Effector memory CD8-positive, alpha-beta T cell (primary cell): ENCODE data around the gene MYO16.

ENCODE experiments used
- ATAC-seq: fragments of 150-1000 bp; cut with Tn5 transposase; replicated peaks from 2 replicates; pipeline ENCODE4 v1.10.0; 2021; ENCODE audit warnings: mild to moderate bottlenecking, moderate library complexity
- DNase-seq, 3 experiments: peaks; one replicate each; pipeline ENCODE4 v3.0.0; 2021
- H3K27ac Mint-ChIP-seq, 2 donors: one replicate each; pipeline ENCODE4 v1.8.0; 2022; ENCODE audit warnings: mild to moderate bottlenecking in 2 of 2, mixed read lengths in 2 of 2, moderate library complexity in 2 of 2
- H3K27me3 Mint-ChIP-seq, 2 donors: one replicate each; pipeline ENCODE4 v1.8.0; 2022; ENCODE audit warnings: mixed read lengths in 2 of 2
- H3K36me3 Mint-ChIP-seq: one replicate; pipeline ENCODE4 v1.8.0; 2022; ENCODE audit warnings: mild to moderate bottlenecking, moderate library complexity, mixed read lengths; ENCODE audit not compliant: insufficient read depth
- H3K4me1 Mint-ChIP-seq, 2 donors: one replicate each; pipeline ENCODE4 v1.8.0; 2022; ENCODE audit warnings: low read depth in 2 of 2, mixed read lengths in 2 of 2
- H3K4me3 Mint-ChIP-seq, 2 donors: one replicate each; pipeline ENCODE4 v1.8.0; 2022; ENCODE audit warnings: mild to moderate bottlenecking in 2 of 2, mixed read lengths in 2 of 2, moderate library complexity in 2 of 2
- H3K9me3 Mint-ChIP-seq, 2 donors: one replicate each; pipeline ENCODE4 v1.8.0; 2022; ENCODE audit warnings: mixed read lengths in 2 of 2

The MYO16 gene

DNA sequence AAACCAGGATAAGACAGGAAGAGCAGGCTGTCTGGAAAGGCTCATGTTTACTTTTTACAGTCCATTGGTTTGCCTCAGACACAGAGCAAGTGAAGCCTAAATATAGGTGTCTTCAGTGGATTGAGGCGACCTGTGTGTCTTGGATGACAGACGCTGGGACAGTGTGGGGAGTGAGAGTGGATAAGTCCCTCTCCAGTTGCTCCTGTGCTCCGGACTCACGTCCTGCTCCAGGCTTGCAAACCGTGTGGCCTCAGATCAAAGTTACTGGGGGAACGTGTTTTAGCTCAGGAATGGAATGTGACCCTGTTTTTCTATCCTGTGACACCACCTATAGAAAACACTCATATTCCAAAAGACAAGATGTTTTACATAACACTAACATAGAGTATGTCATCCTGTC, 465.7 kb downstream of the MYO16 start:
- DNase-seq (no peak), ATAC-seq (no peak)
- Mint-ChIP-seq H3K4me3 (no peak overlapping the region), H3K4me1 (no peaks in the 10 kb centered on the region), H3K9me3 (peaks cover 15 to 17% of the 10 kb centered on the region in 2 donors), H3K36me3 (no peaks in the 10 kb centered on the region), H3K27me3 (no peaks in the 10 kb centered on the region), H3K27ac (no peak overlapping the region)

DNA sequence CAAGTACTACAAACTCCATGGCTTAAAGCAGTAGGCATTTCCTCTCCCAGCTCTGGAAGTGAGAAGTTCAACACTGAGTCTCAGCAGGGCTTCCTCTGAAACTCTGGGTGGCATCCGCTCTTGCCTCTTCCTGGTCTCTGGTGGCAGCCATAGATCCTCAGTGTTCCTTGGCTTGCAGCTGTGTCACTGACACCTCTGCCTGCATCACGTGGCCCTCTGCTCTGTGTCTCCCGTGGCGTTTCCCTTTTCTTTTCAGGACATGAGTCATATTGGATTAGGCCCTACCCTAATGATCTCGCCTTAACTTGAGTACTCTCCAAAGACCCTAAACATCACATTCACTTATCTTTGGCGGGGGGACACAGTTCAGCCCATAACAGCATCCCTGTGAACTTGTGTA, 466.7 kb downstream of the MYO16 start:
- no peaks in the 10 kb centered on the region for H3K4me1 Mint-ChIP-seq
- H3K4me3 Mint-ChIP-seq: no peak overlapping the region
- H3K27me3 Mint-ChIP-seq: no peaks in the 10 kb centered on the region
- H3K36me3 Mint-ChIP-seq: no peaks in the 10 kb centered on the region
- peaks cover 12 to 17% of the 10 kb centered on the region in 2 donors for H3K9me3 Mint-ChIP-seq
- H3K27ac Mint-ChIP-seq: no peak overlapping the region
- ATAC-seq (no peak), DNase-seq (no peak)

DNA sequence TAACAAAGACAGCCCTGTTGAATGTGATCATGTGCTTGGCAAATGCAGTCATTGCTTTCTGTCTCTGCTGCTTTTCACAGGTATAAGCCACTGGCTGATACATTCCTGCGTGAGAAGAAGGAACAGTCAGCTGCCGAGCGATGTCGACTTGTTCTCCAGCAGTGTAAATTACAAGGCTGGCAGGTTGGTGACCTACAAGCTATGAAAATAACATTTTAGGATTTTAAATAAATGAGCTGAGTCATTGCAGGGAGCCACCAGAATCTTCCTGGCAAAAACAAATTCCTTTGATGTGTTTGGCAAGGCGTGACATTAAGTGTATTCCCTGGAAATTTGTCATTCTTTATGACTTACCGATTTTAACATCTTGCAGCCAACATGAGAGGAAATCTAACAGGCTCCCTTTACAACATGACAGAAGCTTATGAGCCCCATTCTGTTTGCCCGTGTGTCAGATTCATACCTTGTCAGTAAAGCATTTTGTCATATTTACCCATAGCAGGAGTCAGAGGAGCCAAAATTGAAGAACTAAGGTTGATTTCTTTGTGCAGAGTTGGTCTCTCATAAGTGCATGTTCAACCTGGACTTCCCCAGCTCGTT, 471.4 kb downstream of the MYO16 start:
- peaks cover 7% of the 10 kb centered on the region in 2 donors for H3K9me3 Mint-ChIP-seq
- no peak overlapping the region for H3K4me3 Mint-ChIP-seq
- no peak overlapping the region for H3K27ac Mint-ChIP-seq
- no peaks in the 10 kb centered on the region for H3K36me3 Mint-ChIP-seq
- H3K27me3 Mint-ChIP-seq: no peaks in the 10 kb centered on the region
- H3K4me1 Mint-ChIP-seq: no peaks in the 10 kb centered on the region
- ATAC-seq: no peak
- no peak for DNase-seq

DNA sequence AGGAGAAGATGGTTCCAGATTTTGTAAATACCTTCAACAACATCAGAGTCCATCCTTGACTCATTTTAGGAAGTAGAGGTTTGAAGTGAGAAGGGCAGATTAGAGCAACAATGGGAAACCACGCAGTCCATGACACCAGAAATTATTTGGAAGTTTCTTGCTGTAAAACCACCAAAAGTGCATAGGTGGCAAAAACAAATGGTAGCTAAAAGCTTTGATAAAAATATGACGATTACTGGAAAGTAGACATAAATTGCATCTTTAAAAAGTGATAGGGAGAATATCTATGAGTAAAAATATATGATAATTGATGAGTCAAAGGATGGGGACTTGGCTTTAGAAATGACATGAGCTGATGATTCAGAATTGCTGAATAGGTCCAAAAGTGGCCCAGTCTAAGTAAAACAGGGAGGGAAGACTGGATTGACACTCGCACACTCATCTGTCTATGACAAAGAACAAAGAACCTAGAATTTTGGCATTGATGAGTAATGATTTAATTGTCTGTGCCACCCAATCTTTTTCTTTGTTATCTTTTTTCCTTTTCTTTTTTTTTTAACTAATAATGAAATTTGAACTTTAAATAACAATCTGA, 472.2 kb downstream of the MYO16 start:
- no peaks in the 10 kb centered on the region for H3K4me1 Mint-ChIP-seq
- ATAC-seq (no peak), DNase-seq (no peak)
- H3K36me3 Mint-ChIP-seq: no peaks in the 10 kb centered on the region
- peaks cover 0 to 3% of the 10 kb centered on the region in 2 donors for H3K27me3 Mint-ChIP-seq
- peaks cover 7% of the 10 kb centered on the region in 2 donors for H3K9me3 Mint-ChIP-seq
- no peak overlapping the region for H3K4me3 Mint-ChIP-seq
- no peak overlapping the region for H3K27ac Mint-ChIP-seq

DNA sequence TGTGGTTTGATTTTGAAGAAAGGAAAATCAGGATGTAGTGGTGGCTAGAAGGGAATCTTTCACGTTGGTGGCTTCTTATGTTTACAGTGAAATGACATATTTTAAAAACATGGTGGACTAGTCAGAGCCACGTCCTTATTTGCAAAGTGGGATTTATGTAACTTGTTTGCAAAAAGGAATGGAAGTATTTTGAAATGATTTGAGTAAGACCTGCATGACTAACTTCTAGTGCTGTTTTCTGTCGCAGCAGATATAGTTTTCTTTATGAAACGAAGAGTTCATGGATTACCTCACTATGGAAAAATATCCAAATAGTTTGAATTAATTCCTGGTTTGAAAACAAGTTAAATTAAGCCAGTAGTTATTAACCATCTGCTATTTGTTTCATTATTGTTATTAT, 476.5 kb downstream of the MYO16 start:
- Mint-ChIP-seq H3K4me3 (no peak overlapping the region), H3K36me3 (no peaks in the 10 kb centered on the region), H3K27ac (no peak overlapping the region), H3K9me3 (peaks cover 0 to 7% of the 10 kb centered on the region in 2 donors), H3K4me1 (no peaks in the 10 kb centered on the region), H3K27me3 (peaks cover 0 to 23% of the 10 kb centered on the region in 2 donors)
- DNase-seq (no peak), ATAC-seq (no peak)

DNA sequence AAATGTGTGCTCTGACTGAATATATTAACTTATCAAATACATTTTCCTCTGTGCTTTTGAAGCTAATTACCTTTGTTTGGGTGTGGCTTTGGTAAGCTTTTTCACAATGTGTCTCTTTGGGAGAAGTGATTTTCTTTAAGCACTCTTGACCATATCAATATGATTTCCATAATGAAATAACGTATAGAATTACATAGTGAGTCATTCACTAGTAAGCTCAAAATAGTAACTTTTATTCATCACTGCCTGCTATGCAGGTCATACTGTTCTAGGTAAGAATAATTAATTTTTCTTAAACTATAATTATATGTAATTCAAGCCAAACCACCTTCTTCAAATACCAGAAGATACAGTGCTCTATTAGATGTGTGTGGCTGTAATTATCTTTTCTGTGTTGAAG, 480.7 kb downstream of the MYO16 start:
- peaks cover 6 to 7% of the 10 kb centered on the region in 2 donors for H3K9me3 Mint-ChIP-seq
- H3K4me1 Mint-ChIP-seq: peaks cover 0 to 4% of the 10 kb centered on the region in 2 donors
- no peak for ATAC-seq
- H3K4me3 Mint-ChIP-seq: no peak overlapping the region
- H3K27ac Mint-ChIP-seq: no peak overlapping the region
- peaks cover 0 to 23% of the 10 kb centered on the region in 2 donors for H3K27me3 Mint-ChIP-seq
- DNase-seq: no peak
- no peaks in the 10 kb centered on the region for H3K36me3 Mint-ChIP-seq

DNA sequence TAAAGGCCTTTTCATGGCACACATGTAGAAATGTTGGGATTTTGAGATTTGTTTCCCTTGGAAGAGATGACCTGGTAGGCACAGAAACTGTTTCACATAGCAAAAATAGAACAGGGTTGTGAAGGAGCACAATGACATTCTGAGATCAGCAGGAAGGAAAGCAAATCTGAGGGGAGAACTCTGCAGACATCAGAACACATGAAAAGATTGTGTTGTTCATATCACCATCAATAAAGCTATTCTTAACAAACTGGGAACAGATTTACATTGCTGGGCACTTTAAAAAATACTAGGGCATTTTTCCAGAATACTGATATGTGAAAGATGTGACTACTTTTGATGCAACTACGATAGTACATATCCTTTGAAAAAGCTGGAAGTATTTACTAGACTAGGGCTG, 481.7 kb downstream of the MYO16 start:
- DNase-seq (no peak), ATAC-seq (no peak)
- peaks cover 0 to 4% of the 10 kb centered on the region in 2 donors for H3K4me1 Mint-ChIP-seq

DNA sequence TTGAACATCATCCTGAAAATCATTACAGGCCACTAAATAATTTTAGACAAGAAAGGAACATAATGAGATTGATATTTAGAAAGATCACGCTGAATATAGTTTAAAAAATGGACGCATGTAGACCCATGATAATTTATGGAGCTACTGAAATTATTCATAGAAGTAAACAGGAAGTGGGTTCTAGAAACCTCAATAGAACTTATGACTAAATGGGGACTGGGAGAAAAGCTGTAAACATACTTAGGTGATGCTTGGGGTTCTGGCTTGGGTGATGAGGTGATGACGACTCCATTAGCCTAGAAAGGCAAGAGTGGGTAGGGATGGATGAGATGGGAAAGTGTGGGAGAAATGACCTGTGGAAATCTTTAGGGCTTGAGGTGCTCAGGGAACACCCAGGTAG, 484.0 kb downstream of the MYO16 start:
- Mint-ChIP-seq H3K36me3 (no peaks in the 10 kb centered on the region), H3K27ac (no peak overlapping the region), H3K27me3 (peaks cover 0 to 11% of the 10 kb centered on the region in 2 donors), H3K9me3 (peaks cover 8 to 13% of the 10 kb centered on the region in 2 donors), H3K4me1 (peaks cover 0 to 4% of the 10 kb centered on the region in 2 donors), H3K4me3 (no peak overlapping the region)
- DNase-seq (no peak), ATAC-seq (no peak)

More for the DNA sequence above, 481.7 kb downstream of the MYO16 start:
- Mint-ChIP-seq H3K9me3 (peaks cover 6 to 7% of the 10 kb centered on the region in 2 donors), H3K27me3 (peaks cover 0 to 23% of the 10 kb centered on the region in 2 donors), H3K4me3 (no peak overlapping the region), H3K27ac (no peak overlapping the region), H3K36me3 (no peaks in the 10 kb centered on the region)

DNA sequence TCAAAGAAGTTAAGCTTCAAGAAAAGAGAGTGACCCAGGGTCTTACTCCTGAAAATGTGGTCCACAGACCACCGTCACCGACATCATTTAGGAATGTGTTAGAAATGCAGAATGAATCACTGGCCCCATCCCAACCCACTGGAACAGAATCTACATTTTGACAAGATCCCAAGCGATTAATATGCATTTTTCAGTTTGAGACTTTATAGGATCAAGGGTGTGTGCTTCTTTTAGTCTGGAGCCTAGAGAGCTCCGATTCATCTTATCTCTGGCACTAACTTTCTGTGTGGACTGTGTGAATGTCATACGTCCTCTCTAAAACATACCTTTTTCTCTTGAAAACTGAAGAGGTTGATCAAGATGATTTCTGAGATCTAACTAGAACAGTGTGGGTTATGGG, 484.8 kb downstream of the MYO16 start:
- H3K4me3 Mint-ChIP-seq: no peak overlapping the region
- H3K36me3 Mint-ChIP-seq: no peaks in the 10 kb centered on the region
- DNase-seq (no peak), ATAC-seq (no peak)
- no peak overlapping the region for H3K27ac Mint-ChIP-seq
- peaks cover 0 to 4% of the 10 kb centered on the region in 2 donors for H3K27me3 Mint-ChIP-seq
- H3K9me3 Mint-ChIP-seq: peaks cover 6 to 14% of the 10 kb centered on the region in 2 donors
- peaks cover 0 to 4% of the 10 kb centered on the region in 2 donors for H3K4me1 Mint-ChIP-seq

DNA sequence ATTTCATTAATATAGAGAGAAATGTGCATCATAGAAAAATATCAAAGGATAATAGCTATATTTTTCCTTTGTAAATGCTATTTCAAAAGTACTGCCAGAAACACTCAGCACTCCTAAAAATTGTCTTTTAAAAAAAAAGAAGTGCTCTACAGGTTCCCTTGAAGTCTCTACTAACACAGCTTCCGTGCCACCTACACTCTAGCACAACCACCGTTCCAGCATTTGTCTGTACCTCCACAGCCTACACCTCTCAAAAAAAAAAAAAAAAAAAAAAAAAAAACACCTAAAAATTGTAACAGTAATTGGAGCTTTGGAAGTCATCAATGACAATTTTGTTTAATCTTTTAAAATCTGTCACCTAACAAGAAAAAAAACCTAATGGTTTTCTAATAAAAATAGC, 485.6 kb downstream of the MYO16 start:
- Mint-ChIP-seq H3K9me3 (peaks cover 3 to 14% of the 10 kb centered on the region in 2 donors), H3K4me1 (peaks cover 0 to 4% of the 10 kb centered on the region in 2 donors), H3K36me3 (no peaks in the 10 kb centered on the region), H3K27ac (no peak overlapping the region), H3K27me3 (no peaks in the 10 kb centered on the region), H3K4me3 (no peak overlapping the region)
- ATAC-seq (no peak), DNase-seq (no peak)

DNA sequence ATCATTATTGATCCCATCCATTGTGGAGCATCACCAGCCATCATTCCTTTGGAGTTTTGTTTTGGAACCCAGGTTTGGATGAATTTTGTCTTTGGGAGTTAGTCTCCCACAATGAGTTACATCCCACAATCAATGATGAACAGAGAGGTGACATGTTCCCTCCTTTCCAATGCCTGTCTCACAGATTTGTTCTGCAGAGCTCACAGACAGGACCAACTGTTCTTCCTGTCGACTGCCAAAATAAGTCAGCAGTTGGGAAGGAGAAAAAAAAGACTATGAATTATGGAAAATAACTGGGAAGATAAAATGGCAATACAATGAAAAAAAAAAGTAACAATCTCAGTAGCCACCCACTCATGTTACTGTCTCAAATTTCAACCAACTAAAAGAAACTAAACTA, 489.1 kb downstream of the MYO16 start:
- no peak for ATAC-seq

DNA sequence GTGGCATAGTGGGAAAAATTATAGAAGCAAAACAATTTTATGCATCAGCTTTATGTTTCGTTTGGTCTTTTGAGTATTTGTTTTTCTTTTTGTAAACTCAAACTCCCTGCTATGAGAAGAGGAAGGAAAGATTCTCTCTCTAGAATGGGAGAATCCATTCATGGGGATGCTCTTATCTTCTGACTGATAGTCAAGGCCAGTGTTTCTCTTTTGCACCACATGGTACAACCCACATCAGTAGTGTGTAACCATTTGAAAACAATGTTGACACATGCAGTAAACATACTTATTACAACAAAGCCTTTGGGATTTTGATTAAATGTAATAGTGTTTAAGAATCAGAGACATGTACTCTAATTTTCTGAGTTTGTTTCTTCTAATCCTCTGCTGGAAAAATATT, 490.5 kb downstream of the MYO16 start:
- no peak for ATAC-seq
- no peaks in the 10 kb centered on the region for H3K4me1 Mint-ChIP-seq
- no peaks in the 10 kb centered on the region for H3K27me3 Mint-ChIP-seq
- H3K4me3 Mint-ChIP-seq: no peak overlapping the region
- H3K27ac Mint-ChIP-seq: no peak overlapping the region
- peaks cover 2 to 6% of the 10 kb centered on the region in 2 donors for H3K9me3 Mint-ChIP-seq
- no peak for DNase-seq
- no peaks in the 10 kb centered on the region for H3K36me3 Mint-ChIP-seq

More for the DNA sequence above, 489.1 kb downstream of the MYO16 start:
- no peaks in the 10 kb centered on the region for H3K36me3 Mint-ChIP-seq
- H3K4me1 Mint-ChIP-seq: peaks cover 0 to 2% of the 10 kb centered on the region in 2 donors
- peaks cover 2 to 10% of the 10 kb centered on the region in 2 donors for H3K9me3 Mint-ChIP-seq
- H3K27ac Mint-ChIP-seq: no peak overlapping the region
- no peaks in the 10 kb centered on the region for H3K27me3 Mint-ChIP-seq
- H3K4me3 Mint-ChIP-seq: no peak overlapping the region
- DNase-seq: no peak

DNA sequence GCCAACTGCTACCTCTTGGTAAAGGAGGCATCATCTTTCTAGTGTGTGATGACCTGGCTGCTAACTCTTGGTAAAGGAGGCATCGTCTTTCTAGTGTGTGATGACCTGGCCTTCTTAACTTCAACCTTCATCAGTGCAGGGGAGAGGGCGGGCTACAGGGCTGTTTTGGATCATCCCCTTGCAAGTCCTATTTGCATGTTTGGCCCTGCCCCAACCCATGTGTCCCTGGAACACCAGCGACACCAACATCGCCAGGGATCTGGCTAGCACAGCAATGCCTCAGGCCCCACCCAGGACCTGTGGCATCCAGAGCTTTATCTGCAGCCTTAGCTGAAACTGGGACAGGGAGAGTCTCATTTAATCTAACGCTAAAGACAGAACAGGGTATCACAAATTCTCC, 492.4 kb downstream of the MYO16 start:
- H3K27ac Mint-ChIP-seq: no peak overlapping the region
- H3K4me3 Mint-ChIP-seq: no peak overlapping the region
- H3K36me3 Mint-ChIP-seq: no peaks in the 10 kb centered on the region
- peaks cover 0 to 6% of the 10 kb centered on the region in 2 donors for H3K9me3 Mint-ChIP-seq
- no peak for ATAC-seq
- no peak for DNase-seq
- no peaks in the 10 kb centered on the region for H3K4me1 Mint-ChIP-seq
- H3K27me3 Mint-ChIP-seq: no peaks in the 10 kb centered on the region

DNA sequence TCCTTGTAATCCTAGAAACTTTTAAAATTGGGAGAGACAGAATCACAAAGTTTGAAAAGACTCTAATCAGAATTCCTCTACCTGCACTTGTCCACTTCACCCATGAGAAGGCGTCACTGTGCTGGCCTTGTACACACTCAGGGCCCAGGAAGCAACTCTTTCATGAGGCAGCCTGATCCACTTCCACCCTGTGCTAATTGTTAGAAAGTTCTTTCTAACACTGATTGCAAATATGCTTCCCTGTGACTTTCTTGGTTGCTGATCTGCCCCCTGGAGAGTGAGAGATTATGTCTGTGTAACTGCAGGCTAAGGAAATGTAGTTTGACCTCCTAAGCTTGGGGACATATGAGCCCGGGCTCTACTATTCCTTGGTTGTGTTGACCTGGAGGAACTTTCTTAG, 494.6 kb downstream of the MYO16 start:
- Mint-ChIP-seq H3K4me1 (no peaks in the 10 kb centered on the region), H3K4me3 (no peak overlapping the region), H3K27ac (no peak overlapping the region), H3K9me3 (peaks cover 0 to 3% of the 10 kb centered on the region in 2 donors), H3K36me3 (no peaks in the 10 kb centered on the region), H3K27me3 (no peaks in the 10 kb centered on the region)
- ATAC-seq (no peak), DNase-seq (no peak)
